ENCODE data around the gene PRKN. TPM values are rescaled to one million over a fixed set of nuclear protein-coding genes. Genes with fewer than 3 reads are reported as not detected.

PRKN gene
- total RNA-seq, 4 donors from 2014 or later, result 4.4 to 669 (median 10.5) TPM

DNA sequence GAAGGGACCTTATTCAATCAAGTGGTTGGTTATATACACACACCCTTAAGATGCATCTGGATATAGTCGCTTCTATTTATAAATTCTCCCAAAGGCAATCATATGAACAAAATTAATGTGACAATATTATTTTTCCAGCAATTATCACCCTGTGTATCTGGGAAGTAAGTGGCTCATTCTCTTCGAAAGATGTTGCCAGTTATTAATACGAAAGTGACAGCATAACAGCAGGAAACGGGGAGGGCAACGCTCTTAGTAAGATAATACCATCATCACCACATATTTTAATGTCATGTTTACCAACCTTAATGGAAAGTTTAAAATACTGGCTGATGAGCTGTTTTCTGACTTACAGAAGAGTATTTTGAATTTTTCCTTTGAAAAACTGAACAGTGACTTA, 756.5 kb downstream of the PRKN start:
- H3K27me3 ChIP-seq, result no peaks in the 10 kb centered on the region
- no peaks in the 10 kb centered on the region for H3K36me3 ChIP-seq
- no peak overlapping the region for H3K27ac ChIP-seq
- no peak for DNase-seq
- no peaks in the 10 kb centered on the region for H3K4me1 ChIP-seq
- TF ChIP-seq POLR2A (IDR thresholded peaks at IDR 0.05) (no peak), CTCF (IDR thresholded peaks at IDR 0.05) (no peak)
- no peak overlapping the region for H3K4me3 ChIP-seq
- H3K9me3 ChIP-seq, result no peaks in the 10 kb centered on the region

- Histone ChIP-seq H3K36me3 (no peaks in the 10 kb centered on the region), H3K9me3 (no peaks in the 10 kb centered on the region), H3K4me3 (no peak overlapping the region), H3K27me3 (no peaks in the 10 kb centered on the region), H3K4me1 (no peaks in the 10 kb centered on the region), H3K27ac (no peak overlapping the region)
- DNase-seq, result no peak
- TF ChIP-seq CTCF (IDR thresholded peaks at IDR 0.05), result no peak
- TF ChIP-seq POLR2A (IDR thresholded peaks at IDR 0.05), result no peak
These were observed 763.8 kb downstream of the PRKN start for GRCh38 chr6:161963634-161964234.

GRCh38 chr6:161963181-161963580, 764.4 kb downstream of the PRKN start:
- no peaks in the 10 kb centered on the region for H3K4me1 ChIP-seq
- TF ChIP-seq CTCF (IDR thresholded peaks at IDR 0.05), result no peak
- no peak for TF ChIP-seq POLR2A (IDR thresholded peaks at IDR 0.05)
- no peaks in the 10 kb centered on the region for H3K27me3 ChIP-seq
- no peak for DNase-seq
- no peak overlapping the region for H3K27ac ChIP-seq
- H3K9me3 ChIP-seq, result no peaks in the 10 kb centered on the region
- H3K36me3 ChIP-seq, result no peaks in the 10 kb centered on the region
- no peak overlapping the region for H3K4me3 ChIP-seq

DNA sequence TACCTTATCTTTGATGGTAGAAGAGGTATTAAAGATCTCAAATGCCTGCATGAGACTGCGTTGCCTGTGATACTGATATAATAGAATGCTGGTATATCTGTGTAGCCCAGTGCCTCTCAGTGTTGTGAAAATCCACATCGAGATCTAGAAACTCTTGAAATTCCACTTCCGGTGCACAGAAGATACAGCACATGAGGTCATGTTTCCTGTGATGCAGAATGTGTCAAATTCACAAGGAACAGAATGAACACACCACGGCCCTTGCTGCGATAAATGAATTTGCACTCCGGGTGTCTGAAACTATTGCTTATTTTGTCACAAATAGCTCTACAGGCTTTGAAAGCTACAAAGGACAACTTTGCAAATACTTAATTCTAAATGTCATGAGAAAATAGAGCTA, 765.8 kb downstream of the PRKN start:
- TF ChIP-seq POLR2A (IDR thresholded peaks at IDR 0.05) (no peak), CTCF (IDR thresholded peaks at IDR 0.05) (no peak)
- Histone ChIP-seq H3K36me3 (no peaks in the 10 kb centered on the region), H3K27ac (no peak overlapping the region), H3K27me3 (no peaks in the 10 kb centered on the region), H3K9me3 (no peaks in the 10 kb centered on the region), H3K4me1 (no peaks in the 10 kb centered on the region), H3K4me3 (no peak overlapping the region)
- DNase-seq, result no peak

DNA sequence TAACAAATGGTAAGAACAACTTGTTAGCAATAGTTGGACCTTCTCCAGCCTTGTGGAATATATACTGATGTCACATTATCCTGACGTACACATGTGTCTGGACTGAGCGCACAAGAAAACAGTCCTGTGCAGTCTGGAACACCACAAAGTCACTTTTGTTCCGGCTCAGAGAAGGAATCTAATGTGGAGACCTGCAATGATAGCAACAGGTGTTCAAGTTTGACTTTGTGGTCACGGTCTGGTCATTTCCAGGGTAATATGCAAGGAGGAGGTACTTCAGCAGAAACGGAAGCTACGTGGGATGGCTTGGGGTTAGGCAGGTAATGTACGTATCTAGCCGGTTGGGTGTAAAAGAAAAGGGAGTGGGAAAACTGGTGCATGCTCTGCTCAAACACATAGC, 766.5 kb downstream of the PRKN start:
- no peaks in the 10 kb centered on the region for H3K36me3 ChIP-seq
- no peak for TF ChIP-seq POLR2A (IDR thresholded peaks at IDR 0.05)
- no peak overlapping the region for H3K27ac ChIP-seq
- no peaks in the 10 kb centered on the region for H3K9me3 ChIP-seq
- no peak overlapping the region for H3K4me3 ChIP-seq
- H3K4me1 ChIP-seq, result no peaks in the 10 kb centered on the region
- no peak for DNase-seq
- H3K27me3 ChIP-seq, result no peaks in the 10 kb centered on the region

DNA sequence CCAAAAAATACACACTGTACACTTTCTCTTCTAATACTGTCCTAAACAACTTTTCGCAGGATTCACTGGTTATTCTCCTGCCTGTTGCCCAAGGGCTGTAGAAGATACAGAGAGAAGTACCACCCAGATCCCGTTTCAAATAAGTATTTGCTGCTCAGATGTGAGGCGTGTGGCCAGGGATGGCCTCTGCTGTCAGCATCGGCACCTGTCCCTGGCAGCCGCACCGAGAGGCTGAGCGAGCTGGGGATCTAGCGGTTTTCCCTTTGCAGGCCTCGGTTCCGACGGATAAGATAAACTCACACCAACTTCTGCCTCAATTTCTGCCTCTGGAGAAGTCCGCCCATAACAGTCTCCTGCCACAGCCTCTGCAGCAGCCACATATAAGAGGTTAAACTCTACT, 768.5 kb downstream of the PRKN start:
- no peak overlapping the region for H3K27ac ChIP-seq
- no peaks in the 10 kb centered on the region for H3K9me3 ChIP-seq
- no peaks in the 10 kb centered on the region for H3K27me3 ChIP-seq
- no peaks in the 10 kb centered on the region for H3K4me1 ChIP-seq
- no peak overlapping the region for H3K4me3 ChIP-seq
- TF ChIP-seq CTCF (IDR thresholded peaks at IDR 0.05), result no peak
- no peak for TF ChIP-seq POLR2A (IDR thresholded peaks at IDR 0.05)
- no peak for DNase-seq
- no peaks in the 10 kb centered on the region for H3K36me3 ChIP-seq
